NOMO-1 treated with DMSO at 0.1 percent for 48 hours (cell line): ENCODE results near the gene CASP8AP2.
"Not testable (repeated sequence)": the region's sequence is repeated elsewhere in the genome, so short reads cannot be mapped to it uniquely, and the experiment has no call there.

Experiments used
- DNase-seq: peaks from one replicate; lab custom pipeline; 2025; ENCODE audit not compliant: unreplicated experiment; lab: John Stamatoyannopoulos, UW

The CASP8AP2 gene

DNA sequence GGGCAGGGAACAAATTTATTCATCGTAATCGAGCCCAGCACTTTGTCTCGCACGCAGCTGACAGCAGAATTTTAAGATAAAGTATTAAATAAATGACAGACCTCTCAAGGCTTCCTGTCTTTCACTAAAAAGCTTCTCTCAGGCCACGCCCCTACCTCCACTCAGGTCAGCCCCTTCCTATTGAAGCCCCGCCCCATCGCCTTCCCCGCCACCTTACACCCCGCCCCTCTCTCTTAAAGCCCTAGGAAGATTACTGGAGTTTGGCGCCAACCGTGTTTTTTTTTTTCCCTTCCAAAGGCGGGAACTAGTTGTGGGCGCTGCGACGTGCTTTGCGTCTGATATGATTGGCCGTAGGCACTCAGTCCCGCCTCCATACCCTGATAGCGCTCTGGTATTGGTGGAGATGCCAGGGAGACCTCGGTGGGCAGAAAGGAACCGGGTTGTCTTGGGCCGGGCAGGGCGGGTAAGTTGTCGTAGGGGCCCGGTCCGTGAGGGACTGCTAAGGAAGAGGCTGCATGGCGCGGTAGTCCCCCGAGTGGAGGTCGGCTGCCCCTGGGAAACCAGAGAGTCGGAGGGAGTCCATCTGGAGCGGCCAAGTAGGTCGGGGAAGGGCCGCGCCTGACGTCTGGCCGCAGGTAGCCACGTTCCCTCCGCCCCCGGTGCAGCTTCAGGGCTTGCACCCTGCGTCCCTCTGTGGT is at the start of gene CASP8AP2:
Gene CASP8AP2, plus strand, starts transcription at position 409 of the 698 bp plus-strand sequence.
- DNase-seq: peak; percentile 100

GRCh38 chr6:89781070-89782034 is 48.3 kb upstream of the CASP8AP2 start:
- no peak for DNase-seq

- DNase-seq: no peak
Measured at GRCh38 chr6:89782222-89782621, 47.5 kb upstream of the CASP8AP2 start.

DNA sequence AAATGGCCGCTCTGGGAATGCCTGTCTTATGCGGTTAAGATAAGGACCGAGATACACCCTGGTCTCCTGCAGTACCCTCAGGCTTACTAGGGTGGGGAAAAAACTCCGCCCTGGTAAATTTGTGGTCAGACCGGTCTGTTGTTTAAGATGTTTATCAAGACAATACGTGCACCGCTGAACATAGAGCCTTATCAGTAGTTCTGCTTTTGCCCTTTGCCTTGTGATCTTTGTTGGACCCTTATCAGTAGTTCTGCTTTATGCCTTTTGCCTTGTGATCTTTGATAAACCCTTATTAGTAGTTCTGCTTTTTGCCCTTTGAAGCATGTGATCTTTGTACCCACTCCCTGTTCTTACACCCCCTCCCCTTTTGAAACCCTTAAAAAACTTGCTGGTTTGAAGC is 46.4 kb upstream of the CASP8AP2 start:
- not testable (repeated sequence) for DNase-seq

GRCh38 chr6:89784838-89785237 is 44.8 kb upstream of the CASP8AP2 start:
- no peak for DNase-seq

DNA sequence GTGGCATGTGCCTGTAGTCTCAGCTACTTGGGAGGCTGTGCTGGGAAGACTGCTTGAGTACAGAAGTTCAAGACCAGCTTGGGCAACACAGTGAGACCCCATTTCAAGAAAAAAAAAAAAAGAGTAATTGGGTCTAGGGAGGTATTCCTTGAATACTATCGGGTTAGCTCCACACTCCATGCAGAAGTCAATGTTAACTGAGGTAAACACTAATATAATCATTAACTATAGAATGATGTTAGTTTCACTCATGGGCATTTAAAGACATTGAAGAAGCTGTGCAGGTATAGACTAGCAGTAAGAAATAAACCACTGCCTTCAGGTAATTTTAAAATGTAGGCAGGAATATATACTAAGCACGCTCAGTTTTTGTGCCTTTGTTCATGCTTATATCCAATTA is 42.7 kb upstream of the CASP8AP2 start:
- no peak for DNase-seq

DNA sequence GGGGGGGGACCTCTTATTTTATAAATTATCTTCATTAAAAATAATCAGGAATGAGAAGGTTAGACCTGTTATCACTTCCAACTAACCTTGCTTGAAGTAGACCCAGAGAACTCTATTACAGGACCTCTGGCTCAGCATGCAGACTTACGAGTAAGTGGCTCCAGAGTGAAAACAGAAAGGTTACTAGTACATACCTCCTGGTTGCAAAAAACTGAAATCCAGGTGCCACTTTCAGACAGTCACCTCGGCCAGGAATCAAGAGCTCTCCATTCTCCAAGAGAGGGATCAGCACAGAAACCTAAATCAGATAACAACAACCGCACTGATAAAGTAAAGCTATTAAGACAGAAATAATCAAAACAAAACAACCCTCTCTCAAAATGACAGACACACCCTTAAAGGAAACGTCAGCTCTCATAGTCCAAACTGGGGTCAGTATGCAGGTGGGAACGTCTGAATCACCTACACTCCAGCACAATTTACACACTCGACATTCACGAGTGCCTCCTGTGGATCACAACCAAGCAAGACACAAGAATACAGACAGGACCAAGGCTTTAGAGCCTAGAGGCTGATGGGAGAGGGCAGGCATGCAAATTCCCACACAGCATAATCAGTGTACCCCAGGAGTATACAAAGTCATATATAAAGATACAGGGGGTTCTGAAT is 41.9 kb upstream of the CASP8AP2 start:
- DNase-seq: no peak

- DNase-seq: no peak
Measured at GRCh38 chr6:89789980-89790379, 39.7 kb upstream of the CASP8AP2 start.

- no peak for DNase-seq
Measured at GRCh38 chr6:89790403-89790802, 39.3 kb upstream of the CASP8AP2 start.

DNA sequence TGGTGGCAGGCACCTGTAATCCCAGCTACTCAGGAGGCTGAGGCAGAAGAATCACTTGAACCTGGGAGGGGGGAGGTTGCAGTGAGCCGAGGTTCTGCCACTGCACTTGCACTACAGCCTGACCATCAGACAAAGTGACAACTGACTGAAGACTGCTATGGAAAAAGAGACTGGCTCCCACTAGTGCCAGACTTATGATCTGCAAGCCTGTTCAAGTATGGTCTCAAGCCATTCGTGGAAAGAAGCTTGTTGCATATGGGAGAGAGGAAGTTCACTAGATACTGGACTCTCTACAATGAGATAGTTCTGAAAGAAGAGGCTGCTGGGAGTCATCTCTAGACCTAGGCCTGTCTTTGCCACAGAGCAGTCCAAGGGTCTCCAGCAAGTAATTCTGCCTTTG is 36.8 kb upstream of the CASP8AP2 start:
- DNase-seq: peak; percentile 69

GRCh38 chr6:89793586-89793985 is 36.1 kb upstream of the CASP8AP2 start:
- no peak for DNase-seq

- DNase-seq: peak; percentile 34
Measured at GRCh38 chr6:89794324-89794723, 35.4 kb upstream of the CASP8AP2 start.

GRCh38 chr6:89797317-89797716 is 32.4 kb upstream of the CASP8AP2 start:
- DNase-seq: no peak

DNA sequence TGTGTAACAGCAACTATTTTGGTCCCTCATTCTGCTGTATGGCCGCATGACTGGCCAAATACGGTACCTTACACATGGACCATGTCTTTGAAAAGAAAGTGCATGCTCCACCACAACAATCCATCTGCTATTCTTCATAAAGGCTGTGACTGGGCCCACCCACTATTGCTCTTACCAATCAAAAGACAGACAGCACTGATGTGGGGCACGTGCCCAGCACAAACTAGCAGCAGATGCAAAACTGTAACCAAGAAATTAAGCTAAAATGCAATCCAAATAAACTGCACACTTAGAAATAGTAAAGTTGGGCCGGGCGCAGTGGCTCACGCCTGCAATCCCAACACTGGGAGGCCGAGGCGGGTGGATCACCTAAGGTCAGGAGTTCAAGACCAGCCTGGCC is 30.6 kb upstream of the CASP8AP2 start:
- no peak for DNase-seq

DNA sequence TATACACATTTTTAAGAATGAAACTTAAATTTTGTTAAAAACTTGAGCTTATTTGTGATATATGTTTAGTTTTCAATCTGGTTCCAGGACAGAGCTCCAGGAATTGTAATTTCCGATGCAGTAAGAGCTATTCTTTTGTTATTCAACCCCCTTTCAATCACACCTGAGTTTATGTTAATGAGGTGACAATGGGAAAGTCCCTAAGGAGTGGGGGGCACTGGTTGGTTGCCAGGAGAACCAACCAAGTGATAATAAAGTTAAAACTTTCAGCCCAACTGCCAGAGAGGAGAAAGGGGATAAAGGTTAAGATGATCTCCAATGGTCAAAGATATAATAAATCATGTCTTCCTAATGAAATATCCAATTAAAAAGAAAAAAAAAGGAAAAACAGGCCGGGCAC is 29.9 kb upstream of the CASP8AP2 start:
- DNase-seq: no peak

- DNase-seq: no peak
Measured at GRCh38 chr6:89803271-89803670, 26.4 kb upstream of the CASP8AP2 start.

- DNase-seq: no peak
Measured at GRCh38 chr6:89805814-89806371, 23.8 kb upstream of the CASP8AP2 start.

DNA sequence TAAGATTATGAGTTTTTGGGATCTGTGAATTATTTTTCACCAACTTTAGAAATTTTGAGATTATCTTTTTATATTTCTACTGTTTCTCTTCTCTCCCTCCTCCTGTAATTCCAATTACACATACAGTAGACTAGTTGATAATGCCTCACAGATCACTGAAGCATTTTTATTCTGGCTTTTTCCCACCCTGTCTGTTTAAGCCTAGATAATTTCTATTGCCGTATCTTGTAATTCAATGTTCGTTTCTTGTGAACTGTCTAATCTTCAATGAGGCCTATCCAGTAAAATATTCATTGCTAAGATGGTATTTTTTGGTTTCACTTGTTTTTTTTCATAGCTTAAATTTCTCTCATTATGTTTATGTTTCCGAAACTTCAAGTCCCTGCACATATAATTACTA is 22.1 kb upstream of the CASP8AP2 start:
- no peak for DNase-seq

DNA sequence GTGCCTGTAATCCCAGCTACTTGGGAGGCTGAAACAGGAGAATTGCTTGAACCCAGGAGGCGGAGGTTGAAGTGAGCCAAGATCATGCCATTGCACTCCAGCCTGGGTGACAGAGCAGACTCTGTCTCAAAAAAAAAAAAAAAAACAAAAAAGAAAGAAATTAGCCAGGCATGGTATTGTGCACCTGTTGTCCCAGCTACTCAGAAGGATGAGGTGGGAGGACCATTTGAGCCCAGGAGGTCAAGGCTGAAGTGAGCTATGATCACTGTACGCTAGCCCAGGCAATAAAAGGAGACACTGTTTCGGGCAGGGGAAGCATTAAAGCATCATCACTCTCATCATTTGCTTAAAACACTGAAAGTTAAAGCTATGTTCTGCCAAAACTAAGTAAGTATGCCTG is 16.3 kb upstream of the CASP8AP2 start:
- not testable (repeated sequence) for DNase-seq

GRCh38 chr6:89817481-89817880 is 12.2 kb upstream of the CASP8AP2 start:
- no peak for DNase-seq

- DNase-seq: peak; percentile 20
Measured at GRCh38 chr6:89818977-89819335, 10.7 kb upstream of the CASP8AP2 start.
